Stimulated activated CD4-positive, alpha-beta T cell treated with anti-CD3 and anti-CD28 coated beads, TNF-alpha, amount 100 ng/mL, for 4 hours (primary cell): ENCODE data around the gene KYNU.
"Not testable (repeated sequence)": the region's sequence is repeated elsewhere in the genome, so short reads cannot be mapped to it uniquely, and the experiment has no call there.

ENCODE experiments used
- DNase-seq, 3 experiments: peaks; one replicate each; pipeline ENCODE4 v3.0.0-alpha.2; 2020; ENCODE audit warnings: low read depth in 3 of 3

The KYNU gene

GRCh38 chr2:142915502-142915901 is 38.0 kb downstream of the KYNU start:
- DNase-seq, result no peak

DNA sequence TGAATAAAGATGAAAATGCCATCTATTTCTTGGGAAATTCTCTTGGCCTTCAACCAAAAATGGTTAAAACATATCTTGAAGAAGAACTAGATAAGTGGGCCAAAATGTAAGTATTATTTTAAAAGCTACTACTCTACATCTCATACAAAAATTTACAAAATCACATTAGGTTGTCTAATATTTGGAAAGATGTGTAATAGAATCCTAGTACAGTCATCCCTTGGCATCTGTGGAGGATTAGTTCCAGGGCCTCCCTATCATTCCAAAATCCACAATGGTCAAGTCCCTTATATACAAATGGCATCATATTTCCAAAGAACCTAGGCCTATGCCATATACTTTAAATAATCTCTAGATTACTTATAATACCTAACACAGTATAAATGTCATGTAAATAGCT is 41.2 kb downstream of the KYNU start:
- DNase-seq, result no peak

DNA sequence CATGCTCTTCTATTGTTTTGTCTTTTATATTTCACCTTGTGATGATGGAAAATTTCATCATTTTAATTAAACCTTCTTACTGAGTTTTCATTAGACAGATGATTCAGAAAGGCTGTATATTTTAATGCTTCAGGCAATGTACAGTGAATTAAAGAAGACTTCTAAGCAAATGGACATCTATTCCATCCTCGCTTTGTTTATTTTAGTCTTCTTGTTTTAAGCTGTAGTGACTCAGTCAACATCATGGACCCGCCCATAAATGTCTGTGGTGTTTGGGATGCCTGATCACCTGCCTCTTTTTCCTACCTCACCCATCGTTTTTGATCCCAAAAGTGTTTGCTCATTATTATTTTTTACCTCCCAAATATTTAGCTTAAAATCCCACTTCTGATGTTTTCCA is 43.1 kb downstream of the KYNU start:
- no peak for DNase-seq

GRCh38 chr2:142926445-142926844 is 49.0 kb downstream of the KYNU start:
- no peak for DNase-seq

DNA sequence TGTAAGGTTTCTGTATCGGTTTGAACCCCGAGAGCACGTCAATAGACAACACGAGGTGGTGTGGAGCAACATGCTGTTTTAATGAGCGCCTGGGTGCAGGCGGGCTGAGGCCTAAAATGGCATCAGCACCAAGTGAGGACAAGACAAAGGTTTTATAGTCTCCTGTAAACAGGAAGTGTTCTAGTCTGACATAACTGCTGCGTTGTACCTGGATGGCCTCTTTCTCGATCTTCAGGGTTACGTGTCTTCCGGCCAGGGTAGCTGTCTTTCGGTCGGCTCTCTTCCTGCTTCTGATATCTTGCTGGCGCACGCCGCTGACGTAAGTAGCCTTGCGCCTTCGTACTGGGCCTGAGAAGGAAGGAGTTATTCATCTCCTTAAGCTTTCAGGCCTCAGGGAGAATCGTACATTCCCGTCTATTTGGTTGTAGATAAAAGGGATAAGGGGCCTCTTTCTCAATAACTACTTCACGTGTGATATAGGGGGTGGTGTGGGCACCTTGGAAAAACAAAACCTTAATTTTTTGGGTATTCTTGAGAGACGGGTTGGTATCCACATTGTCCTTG is 53.5 kb downstream of the KYNU start:
- no peak for DNase-seq

GRCh38 chr2:142933916-142934315 is 56.5 kb downstream of the KYNU start:
- DNase-seq, result no peak

DNA sequence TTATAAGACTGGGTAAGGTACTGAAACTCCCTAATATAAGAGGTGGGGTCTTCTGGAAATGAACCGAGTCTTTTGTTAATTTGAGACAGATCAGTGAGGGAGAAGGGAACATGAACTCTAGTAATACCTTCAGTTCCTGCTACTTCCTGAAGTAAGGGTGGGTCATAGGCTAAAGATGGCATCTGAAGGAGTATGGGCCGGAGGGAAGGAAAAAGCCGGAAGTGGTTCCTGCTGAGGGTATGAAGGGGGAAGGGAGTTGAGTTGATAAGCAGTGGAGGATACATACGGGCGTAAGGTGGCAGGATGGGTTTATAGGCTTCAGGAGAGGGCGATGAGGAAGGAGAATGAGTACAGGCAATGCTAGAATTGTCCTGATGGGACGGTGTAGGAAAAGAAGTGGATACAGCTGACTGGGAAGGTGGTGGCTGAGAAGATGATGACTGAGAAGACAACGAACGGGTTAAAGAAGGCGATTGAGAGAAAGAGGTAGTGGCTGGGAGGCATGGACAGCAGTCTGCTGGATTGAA is 58.2 kb downstream of the KYNU start:
- DNase-seq, result no peak

- DNase-seq, result no peak
Measured at GRCh38 chr2:142936629-142937028, 59.2 kb downstream of the KYNU start.

DNA sequence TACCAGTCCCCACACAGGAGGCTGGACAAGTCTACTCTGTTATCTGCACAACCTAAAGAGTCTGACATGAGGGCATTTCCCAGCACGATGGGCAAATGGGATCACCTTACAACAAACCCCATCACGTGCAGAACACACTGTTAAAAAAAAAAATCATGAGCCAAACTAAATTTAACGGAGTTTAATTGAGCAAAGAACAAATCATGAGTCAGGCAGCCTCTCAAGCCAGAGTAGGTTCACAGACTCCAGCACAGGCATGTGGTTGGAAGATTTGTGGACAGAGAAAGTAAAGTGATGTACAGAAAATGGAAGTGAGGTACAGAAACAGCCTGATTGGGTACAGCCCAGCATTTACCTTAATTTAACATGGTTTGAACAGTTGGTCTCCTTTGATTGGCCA is 59.9 kb downstream of the KYNU start:
- no peak for DNase-seq

DNA sequence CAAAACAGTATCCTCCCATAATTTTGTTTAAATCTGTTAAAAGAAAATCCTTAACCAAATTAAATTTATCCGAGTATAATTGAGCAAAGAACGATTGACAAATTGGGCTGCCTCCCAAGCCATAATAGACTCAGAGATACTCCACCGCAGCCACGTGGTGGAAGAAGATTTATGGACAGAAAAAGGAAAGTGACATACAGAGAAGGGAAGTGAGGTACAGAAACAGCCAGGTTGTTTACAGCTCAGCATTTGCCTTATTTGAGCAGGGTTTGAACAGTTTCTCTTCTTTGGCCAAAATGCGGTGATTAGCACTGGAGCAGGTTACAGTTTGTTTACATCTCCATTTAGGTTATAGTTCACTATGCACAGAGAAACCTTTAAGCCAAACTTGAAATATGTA is 60.8 kb downstream of the KYNU start:
- no peak for DNase-seq

DNA sequence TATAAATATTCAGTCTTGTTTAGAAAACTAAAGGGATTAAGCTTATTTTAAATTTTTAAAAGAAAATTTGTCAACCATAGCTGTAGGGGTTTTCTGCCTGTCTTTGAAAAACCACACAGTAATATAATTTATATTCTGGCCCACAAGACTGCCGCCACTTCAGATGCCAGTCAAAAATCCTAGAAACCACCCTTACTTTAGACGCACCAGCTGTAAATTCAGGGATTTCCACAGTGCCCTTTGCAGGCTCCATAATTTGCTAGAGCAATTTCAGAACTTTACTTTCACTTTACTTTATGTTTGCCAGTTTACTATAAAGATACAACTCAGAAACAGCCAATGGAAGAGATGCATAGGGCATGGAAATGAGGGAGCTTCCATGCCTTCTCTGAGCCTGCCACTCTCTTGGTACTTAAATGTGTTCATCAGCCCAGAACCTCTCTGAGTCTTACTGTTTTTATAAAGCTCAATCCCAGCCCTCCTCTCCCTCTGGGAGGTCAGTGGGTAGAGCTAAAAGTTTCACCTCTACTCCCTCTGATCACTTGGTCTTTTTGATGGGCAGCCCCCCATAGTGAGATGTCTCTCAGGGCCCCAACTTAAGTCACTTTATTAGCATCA is 63.3 kb downstream of the KYNU start:
- no peak for DNase-seq

DNA sequence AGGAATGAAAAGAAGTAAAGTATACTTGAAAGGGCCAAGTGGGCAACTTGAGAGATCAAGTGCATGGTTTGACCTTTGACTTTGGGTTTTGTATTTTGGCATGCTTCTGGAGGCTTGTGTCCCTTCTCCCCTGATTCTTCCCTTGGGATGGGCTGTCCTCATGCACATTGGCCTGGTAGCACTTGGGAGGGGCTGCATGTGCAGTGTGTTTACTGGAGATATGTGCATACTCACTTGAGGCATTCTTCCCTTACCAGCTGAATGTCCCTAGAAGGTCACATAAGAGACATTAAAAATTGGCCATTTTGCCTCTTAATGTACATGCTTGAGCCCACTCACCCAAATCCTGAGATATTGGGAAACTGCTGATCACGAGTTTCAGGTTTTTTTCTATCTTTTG is 65.2 kb downstream of the KYNU start:
- DNase-seq, result no peak

DNA sequence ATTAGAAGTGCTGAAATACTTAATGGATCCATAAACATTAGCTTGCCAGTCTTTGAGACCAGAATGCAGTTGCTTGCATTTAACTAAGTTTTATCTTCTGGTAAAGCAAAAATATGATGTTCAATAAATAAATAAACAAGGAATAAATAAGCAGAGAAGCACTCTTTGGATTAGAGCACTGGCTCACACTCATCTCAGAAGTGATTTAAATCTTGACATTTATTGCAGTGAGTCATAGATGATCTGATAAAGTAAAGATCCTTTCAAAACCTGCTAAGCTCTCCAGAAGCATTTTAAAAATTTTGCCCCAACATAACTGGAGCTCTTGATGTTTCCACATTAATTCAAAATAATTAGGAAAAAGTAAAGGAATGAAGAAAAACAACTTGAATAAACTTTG is 66.8 kb downstream of the KYNU start:
- DNase-seq, result no peak

DNA sequence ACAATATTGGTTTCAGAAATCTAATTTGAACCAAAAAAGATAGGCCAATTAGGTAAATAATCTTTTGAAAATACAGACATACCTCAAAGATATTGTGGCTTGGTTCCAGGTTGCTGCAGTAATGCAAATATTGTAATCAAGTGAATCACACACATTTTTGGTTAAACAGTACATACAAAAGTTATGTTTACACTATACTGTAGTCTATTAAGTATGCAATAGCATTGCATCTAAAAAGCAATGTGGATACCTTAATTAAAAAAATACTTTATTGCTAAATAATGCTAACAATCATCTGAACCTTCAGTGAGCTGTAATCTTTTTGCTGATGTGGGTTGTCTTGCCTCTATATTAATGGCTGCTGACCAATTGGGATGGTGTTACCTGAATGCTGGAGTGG is 67.3 kb downstream of the KYNU start:
- DNase-seq, result no peak

- DNase-seq, result no peak
Measured at GRCh38 chr2:142946941-142947340, 69.5 kb downstream of the KYNU start.

DNA sequence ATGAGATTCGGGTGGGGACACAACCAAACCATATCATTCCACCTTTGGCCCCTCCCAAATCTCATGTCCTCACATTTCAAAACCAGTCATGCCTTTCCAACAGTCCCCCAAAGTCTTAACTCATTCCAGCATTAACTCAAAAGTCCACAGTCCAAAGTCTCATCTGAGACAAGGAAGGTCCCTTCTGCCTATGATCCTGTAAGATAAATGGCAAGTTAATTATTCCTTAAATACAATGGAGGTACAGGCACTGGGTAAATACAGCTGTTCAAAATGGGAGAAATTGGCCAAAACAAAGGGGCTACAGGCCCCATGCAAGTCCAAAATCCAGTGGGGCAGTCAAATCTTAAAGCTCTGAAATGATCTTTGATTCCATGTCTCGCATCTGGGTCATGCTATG is 71.3 kb downstream of the KYNU start:
- DNase-seq, result not testable (repeated sequence)

GRCh38 chr2:142950323-142950722 is 72.9 kb downstream of the KYNU start:
- DNase-seq, result not testable (repeated sequence)

GRCh38 chr2:142951190-142952007 is 73.9 kb downstream of the KYNU start:
- DNase-seq, result no peak

- no peak for DNase-seq
Measured at GRCh38 chr2:142952018-142952417, 74.6 kb downstream of the KYNU start.

DNA sequence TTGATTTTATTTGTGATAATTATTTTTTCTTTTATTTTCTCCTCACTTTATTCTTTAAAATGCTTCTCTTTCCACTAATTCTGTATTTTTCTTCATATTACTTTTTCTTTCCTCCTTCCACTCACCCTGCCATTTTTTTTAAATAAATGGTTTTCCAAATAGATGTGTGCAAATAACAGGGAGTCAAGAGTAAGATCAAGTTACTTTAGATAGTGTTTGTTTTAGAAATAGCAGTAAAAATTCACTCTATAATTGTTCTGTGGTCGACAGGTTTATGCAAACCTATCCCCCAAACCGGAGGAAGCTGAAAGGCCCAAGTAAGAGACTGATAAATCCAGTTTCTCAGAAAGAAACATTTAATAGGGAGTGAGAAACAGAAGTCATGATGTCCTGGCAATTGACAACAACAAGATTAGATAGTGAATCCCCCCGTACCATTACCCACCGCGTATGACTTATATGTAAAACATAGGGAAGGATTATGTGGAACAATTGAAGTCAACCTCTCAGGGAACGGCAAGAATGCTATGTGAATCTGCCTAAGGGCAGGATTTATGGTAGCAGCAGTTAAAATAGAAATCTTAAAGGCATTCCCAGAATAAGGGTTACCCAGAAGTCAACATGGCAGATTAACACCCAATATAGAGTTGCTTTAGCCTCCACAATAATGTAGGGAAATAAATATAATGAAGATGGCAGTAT is 75.5 kb downstream of the KYNU start:
- DNase-seq, result no peak

GRCh38 chr2:142954493-142954892 is 77.0 kb downstream of the KYNU start:
- no peak for DNase-seq

GRCh38 chr2:142957144-142957543 is 79.7 kb downstream of the KYNU start:
- DNase-seq, result no peak
